GM19239 (cell line): Measurements from ENCODE around the gene UCP3.
A peak's percentile ranks its signal among the peaks of the same experiment; 100 is the strongest.

Experiments
- DNase-seq: peaks from one replicate; pipeline ENCODE4 v3.0.0; 2011; ENCODE audit warnings: low spot score; ENCODE audit not compliant: insufficient read length
- FAIRE-seq: peaks from 2 replicates; lab custom pipeline; 2011; peaks lifted over from hg19 to GRCh38; lab: Jason Lieb, UNC

UCP3 gene, protein sequence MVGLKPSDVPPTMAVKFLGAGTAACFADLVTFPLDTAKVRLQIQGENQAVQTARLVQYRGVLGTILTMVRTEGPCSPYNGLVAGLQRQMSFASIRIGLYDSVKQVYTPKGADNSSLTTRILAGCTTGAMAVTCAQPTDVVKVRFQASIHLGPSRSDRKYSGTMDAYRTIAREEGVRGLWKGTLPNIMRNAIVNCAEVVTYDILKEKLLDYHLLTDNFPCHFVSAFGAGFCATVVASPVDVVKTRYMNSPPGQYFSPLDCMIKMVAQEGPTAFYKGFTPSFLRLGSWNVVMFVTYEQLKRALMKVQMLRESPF

DNA sequence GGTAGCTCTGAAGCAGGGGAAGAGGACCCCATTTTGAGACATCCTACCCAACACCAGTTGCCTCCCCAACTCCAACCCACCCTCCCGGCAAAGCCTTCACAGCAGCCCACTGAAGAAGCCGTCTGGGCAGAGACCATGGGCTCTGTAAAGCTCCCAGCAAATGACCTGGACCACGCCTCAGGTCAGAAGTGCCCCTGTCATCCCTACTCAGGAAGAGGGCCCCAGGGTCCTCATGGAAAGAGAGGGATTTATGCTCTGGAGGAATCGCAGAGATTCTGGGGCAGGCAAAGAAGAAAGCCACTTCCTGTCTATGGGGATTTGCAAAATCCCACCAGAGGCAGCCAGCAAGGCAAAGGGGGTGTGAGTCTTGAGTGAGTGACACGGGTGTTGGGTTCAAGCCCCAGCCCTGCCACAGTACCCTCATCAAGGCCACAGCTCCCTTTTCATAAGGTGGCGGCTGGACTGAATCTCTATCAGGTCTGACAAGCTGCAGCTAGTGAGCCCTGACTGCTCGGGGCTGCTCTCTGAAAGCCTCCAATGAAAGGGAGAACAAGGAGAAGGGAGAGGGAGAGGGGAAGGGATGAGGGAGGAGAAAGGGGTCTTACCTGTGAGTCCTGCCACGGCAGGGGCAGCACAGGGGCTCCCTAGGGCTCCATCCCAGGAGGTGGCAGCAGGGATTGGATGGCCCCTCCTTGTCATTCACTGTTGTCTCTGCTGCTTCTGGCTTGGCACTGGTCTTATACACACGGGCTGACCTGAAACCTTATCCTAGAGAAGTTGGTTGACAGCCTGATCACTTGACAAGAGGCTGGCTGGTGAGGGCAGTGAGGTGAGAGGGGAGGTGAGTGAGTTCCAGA, at the start of gene UCP3:
Gene UCP3, minus strand, starts transcription at position 713 of the 857 bp plus-strand sequence. CDS start 2,043 bp downstream, outside the sequence.
- no peak for DNase-seq
- FAIRE-seq = no peak

DNA sequence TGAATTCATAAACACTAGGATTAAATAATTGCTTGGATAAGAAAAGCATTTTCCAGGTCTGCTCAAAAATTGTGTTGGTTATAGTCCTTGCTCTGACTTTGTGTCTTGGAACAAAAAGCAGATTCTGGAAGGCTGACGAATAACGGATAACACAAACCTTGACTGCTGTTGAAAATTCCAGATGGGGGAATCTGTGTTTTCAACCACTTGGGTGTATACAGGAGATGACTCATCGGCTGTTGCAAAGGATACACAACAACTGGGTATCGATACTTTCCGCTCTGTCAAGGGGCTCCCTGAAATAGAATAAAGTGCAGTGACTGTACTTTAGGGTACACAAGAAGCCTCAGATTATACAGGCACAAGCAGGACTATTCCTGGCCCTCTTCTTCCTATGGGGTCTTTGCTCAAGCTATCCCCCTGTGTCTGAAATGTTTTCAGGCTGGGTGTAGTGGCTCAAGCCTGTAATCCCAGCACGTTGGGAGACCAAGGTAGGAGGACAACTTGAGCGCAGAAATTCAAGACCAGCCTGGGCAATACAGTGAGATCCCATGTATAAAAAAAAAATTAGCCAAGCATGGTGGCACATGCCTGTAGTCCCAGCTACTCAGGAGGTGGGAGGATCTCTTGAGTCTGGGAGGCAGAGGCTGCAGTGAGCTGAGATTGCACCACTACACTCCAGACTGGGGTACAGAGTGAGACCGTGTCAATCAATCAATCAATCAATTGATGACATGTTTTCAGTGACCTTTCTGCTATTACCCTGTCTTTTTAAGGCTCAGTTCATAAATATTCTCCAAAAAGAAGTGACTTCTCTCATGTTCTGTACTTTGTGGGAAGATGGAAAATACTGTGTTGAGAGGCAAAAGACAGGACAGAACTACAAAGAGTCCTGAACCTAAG, 48.6 kb upstream of the UCP3 start:
- no peak for FAIRE-seq
- no peak for DNase-seq

DNA sequence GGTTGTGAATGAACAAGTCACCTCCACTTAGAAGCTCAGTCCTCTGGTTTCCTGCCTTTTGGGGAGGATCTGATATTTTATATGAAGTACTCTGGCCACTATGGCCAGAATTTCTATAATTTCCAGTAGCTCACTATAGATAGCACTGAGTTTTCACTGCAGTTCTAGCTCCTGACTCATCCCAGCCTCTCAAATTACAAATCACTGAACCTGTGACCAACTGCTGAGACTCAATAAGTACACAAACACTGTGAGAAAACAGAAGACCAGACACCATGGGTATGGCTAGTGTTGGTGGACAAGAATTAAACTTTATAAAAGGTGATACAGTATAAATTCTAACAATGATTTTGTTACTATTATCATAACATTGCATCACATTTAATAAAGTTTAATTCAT, 47.1 kb upstream of the UCP3 start:
- DNase-seq = no peak
- FAIRE-seq = no peak

DNA sequence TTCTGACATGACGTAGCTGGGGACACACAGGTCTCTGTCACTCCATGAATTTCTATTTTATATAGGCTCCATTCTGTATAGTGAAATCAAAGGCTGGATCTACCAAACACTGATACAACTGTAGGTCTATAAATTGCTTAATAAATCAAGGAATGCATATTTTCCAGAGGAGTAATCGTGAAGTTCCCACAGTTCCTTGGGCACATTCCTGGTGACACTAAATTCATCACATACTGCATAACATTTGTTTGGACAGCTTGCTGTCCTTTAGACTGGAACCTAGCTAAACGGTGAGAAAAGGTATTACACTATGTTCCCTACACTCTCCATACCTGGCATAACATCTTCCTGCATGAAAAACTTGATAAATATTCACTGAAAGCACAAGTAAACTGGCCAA, 41.6 kb upstream of the UCP3 start:
- DNase-seq (no peak), FAIRE-seq (no peak)

DNA sequence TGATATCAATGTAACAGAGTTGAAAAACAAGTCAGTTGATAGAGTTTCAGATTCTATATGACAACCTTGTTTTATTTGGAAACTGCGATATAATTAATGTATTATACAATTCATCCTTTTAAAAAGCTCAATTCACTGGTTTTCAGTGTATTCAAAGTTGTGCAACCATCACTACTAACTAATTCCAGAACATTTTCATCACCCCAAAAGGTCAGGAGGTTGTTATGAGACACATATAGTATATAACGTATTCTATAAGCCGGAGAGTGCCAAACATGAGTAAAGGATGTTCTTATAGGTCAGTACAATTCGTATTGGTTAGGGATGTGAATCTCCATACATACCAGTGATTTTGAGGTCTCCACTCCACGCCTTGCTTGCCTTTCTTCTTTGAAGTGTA, 40.1 kb upstream of the UCP3 start:
- FAIRE-seq (no peak), DNase-seq (no peak)

DNA sequence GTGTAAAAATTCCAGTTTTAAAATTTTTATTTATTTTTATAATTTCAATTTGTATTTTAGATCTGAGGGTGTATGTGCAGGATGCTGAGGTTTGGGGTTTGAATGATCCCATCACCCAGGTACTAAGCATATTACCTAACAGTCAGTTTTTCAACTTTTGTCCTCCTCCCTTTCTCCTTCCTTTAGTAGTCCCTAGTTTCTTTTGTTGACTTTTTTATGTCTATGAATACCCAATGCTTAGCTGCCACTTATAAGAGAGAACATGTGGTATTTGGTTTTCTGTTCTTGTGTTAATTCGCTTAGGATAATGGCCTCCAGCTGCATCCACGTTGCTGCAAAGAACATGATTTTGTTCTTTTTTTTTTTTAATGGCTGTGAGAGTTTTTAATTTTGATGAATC, 35.7 kb upstream of the UCP3 start:
- no peak for FAIRE-seq
- DNase-seq = no peak

DNA sequence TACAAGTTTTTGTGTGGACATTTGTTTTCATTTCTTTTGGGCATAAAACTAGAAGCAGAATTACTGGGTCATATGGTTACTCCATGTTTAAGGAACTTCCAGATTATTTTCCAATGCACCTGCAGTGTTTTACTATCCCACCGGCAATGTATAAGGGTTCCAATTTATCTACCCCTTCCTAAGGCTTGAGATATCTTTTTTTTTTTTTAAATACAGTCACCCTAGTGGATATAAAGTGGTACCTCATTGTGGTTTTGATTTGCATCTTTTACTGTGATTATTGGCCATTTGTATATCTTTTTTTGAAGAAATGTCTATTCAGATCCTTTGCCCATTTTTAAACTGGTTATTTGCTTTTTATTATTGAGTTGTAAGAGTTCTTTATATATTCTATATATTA, 34.6 kb upstream of the UCP3 start:
- DNase-seq (no peak), FAIRE-seq (no peak)

DNA sequence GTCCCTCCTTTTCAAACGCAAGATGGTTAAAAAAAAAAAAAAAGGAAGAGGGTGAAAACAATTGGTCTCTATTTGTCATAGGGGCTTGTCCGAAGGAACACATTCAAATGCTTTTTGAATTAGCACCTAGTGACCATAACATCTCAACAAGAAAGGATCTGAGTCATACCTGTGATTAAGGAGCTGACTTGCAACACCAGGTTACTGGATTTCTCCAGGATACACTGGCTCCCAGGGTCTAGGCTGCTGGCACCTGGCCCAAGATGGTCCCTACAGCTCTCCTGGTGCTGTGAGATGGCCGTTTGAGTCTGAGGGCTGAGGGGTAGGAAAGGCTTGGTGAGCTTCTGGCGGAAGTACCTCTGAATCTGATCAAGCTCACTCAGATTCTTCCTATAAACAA, 28.4 kb upstream of the UCP3 start:
- FAIRE-seq = no peak

DNA sequence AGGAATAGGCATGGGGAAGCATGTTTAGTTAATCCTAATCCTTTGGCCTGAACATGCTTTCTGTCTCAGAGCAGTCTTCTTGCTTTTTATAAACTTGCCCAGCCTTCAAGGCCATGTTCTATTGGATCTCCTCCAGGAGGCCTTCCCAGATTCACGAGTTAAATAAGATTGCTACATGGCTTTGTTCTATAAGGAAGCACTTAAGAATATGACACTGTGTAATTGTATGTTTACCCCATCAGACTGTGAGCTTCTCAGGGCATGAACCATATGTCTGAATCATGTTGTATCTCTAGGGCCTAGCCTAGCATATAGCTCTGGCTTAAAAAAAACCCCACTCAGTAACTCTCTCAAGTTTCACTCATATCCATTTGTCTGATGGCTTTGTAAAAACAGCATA, 26.4 kb upstream of the UCP3 start:
- DNase-seq (no peak), FAIRE-seq (no peak)

More for the DNA sequence above, 28.4 kb upstream of the UCP3 start:
- DNase-seq = no peak

DNA sequence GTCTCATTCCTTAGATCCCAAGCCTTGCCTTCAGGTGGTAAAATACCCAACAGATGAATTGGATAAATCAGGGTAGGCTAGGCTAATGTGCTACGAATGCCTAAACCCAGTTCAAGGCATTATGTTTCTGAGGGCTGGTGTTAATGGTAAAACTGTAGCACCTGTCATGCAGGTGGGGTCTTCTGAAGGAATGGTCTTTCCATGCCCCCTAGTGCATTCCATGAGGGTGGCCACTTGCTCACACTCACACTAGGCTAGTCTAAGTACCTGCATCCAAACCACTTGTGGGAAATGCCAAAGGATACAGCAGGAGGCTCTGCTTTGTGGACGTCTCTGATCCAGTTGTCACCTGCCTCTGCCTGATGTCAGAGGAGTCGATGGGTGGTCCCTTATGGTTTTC, 24.2 kb upstream of the UCP3 start:
- no peak for DNase-seq
- no peak for FAIRE-seq

DNA sequence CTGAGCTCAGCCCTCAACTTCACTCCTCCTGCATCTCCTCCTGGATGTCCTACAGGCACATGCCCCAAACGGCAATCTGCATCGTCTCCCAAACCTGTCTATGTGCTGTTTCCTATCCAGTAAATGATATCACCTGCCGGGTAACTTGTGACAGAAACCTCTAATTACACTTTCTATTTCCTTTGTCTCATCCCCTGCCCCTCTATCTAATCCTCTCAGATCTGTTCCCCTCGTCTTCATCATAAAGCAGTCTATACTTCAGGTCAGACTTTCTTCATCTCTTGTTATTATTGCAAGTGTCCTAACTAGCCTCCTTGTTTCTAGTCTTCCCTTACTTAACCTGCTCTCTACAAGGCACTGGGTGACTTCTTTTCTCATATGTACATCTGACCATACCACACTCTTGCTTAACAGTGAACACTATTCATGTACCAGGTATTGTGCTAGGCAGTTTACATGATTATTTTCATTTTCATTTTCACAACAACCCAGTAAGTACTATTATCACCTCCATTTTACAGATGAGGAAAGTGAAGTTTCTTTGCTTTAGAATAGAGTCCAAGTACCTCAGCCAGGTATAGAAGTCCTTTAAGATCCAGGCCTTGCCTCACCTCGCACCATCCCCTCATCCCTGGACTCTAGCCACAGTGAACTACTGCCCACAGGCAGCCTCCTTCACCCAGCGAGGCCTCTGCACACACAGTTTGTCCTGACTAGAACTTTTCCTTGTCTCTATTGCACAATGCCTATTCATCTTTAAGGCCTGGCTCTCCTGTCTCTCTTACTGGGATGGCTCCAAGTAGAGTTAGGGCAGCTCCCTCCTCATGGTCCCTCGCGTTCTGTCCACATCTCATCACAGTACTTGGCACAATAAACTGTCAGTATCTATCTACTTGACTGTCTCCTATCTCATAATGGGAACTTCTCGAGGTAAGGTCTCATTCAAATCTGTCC, 22.1 kb upstream of the UCP3 start:
- FAIRE-seq = peak; percentile 72

DNA sequence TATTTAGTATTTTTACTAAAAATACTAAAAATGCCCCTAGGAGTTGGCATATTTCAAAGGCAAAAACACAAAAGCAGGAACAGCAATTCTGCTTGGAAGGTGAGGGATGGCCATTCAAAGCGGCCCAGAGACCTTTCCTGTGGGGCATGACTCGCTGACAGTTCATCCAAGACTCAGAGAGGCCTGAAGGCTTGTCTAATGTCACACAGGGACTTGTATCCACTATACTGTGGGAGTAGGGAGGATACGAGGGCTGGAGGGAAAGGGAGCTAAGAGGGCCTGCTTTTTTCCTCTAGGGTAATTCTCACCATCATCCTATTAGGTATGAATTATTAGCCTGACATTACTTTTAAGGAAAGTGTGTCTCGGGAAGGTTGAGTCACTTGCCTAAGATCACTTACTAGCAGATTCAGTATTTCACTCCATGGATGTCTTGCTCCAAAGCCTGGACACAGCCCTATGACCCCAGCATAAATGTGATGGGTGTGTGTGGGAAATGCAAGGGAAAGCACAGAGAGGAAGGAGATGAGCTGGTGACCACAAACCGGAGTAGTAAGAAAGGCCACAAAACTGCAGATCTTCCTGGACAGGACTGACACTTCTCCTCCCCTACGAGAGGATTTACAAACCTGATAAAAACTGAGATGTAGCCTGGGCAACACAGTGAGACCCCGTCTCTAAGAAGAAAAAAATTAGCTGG, 16.7 kb upstream of the UCP3 start:
- DNase-seq = no peak
- FAIRE-seq = no peak

More for the DNA sequence above, 22.1 kb upstream of the UCP3 start:
- DNase-seq = no peak

DNA sequence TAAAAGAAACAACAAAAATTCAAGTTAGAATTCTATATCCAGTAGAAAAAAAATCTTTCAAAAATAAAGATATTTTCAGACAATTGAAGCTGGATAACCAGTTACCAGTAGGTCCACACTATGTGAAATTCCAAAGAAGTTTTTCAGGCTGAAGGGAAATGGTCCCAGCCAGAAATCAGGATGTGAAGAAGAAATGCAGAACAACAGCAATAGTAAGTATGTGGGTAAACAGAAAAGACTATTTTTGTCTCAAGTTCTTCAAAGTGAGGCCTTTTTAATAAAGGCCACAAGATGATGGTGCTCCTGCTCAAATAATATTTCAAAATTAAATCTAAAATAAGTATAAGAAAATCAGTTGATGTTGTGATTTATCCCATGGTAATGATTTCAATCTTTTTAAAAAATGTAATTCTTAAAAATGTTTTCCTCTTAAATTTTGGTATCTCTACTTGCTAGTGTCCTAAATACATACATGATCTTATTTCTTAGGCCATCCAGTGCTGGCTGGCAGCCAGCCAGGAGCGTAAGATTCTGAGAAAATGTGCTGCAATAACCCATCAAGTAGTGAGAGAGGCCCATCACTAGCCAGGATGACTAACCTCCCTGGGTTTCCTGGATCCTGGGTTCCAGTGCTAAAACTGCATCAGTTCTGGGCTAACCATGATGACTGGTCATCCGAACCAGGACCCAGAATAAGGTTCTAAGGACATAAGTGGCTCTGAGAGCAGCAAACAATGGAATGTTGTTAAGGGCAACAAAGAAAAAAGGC, 15.6 kb upstream of the UCP3 start:
- FAIRE-seq (no peak), DNase-seq (no peak)

DNA sequence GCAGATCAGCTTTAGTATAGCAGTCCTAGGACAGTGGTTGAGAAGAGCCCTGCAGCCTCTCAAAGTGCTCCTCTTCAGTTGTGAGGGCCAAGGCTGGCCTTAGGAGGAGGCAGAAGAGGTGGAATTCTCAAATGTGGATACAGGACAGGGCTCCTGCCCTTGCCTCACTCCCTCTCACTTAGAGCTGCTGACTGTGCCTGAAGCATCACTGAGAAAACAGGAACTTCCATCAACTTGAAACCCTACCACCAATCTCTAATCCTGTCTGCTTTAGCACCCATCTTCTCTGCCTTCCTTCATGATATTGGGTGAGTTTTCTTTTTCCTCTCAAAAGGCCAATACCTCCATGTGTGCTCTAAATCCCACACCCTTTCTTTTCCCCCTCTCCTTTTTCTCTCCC, 14.4 kb upstream of the UCP3 start:
- FAIRE-seq (no peak), DNase-seq (no peak)

DNA sequence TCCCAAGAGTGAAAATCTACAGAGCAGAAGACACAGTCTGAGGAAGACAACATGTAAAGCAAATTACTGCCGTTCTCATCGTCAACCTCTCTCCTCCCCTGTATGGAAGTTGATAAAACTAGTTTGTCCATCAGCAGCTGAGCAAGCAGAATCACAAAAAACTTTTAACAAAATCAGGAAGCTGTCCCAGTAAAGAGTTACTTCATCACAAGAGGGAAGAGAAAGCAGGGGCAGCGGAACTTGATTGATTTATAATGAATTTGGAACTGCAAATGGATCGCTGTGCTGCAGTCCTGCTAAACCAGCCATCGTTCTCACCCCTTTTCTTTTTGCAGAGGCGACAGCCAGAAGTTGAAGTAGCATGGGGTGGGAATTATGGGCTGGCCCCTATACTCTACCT, 13.7 kb upstream of the UCP3 start:
- no peak for FAIRE-seq
- DNase-seq = no peak

DNA sequence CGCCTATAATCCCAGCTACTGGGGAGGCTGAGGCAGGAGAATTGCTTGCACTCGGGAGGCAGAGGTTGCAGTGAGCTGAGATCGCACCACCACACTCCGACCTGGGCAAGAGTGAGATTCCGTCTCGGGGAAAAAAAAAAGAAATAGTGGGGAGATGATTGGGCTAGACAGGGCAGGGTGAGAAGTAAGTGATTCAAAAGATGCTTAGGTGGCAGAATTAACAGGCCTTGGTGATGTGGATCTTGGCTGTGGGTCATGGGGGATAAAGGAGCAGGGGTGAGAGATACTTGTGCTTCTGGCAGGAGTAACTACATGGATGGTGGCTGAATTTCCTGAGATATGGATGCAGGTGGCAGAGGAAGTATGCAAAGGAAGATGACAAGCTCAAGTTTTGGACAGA, 13.1 kb upstream of the UCP3 start:
- DNase-seq (no peak), FAIRE-seq (no peak)

DNA sequence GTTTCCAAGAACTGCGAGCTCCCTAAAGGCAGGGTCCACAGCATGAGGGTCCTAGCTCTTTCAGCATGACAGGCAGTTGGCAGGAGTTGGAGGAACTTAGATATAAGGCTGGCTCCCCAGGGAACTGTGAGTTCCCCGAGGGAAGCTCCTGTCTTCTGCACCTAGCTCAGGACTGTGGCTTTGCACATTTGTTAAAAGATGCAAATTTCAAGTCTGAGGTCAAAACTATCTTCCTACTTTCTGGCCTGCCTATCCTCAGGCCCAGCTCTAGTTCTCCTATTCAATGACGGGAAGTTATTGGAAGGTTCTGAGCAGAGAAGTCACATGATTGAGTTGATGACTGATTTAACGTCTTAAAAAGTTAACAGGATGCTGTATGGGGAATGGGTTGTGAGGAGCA, 11.7 kb upstream of the UCP3 start:
- FAIRE-seq = peak; percentile 86
- DNase-seq = no peak

DNA sequence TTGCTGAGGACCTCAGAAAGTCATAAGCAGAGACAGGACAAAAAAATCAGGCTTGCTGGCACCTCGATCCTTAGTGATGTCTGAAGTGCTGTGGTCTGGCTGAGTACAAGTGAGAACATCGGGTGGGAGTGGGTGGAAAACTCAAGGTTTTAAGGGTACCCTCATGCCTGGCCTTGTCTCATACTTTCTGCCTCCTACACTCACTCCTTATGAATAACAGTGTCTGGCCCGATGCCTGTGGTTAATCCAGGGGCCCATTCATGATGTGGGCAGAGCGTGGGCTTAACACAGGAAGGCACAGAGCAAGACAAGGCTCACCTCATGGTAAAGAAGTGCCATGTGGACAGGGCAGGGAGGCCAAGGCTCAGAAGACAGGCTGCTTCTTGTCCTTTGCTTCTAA, 11.0 kb upstream of the UCP3 start:
- FAIRE-seq = no peak
- no peak for DNase-seq
